HG03159 (cell line): Measurements from ENCODE around the gene ACVRL1.

Experiments
- ATAC-seq: cut with Tn5 transposase; IDR thresholded peaks from one replicate; pipeline ENCODE4 v1.9.1; 2021; ENCODE audit warnings: mild to moderate bottlenecking, moderate library complexity; ENCODE audit not compliant: unreplicated experiment

ACVRL1 gene

DNA sequence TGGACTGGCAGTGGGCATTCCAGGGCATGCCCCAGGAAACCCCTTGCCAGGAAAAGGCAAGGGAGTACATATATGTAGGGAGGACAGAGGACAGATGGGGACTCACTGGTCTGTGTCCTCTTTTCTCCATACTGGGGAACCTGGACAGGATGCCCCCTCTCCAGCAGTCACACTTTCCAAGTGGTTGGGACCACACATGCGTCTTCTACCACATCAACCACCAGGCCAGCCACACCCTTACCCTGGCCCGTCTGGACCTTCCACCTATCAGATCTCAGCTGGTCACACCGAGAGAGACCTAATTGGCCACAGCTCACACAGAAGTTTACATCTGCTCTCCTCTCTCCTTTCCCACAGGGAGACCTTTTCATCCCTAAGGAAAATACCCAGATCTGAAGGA, 11.1 kb upstream of the ACVRL1 start:
- ATAC-seq, result no peak

DNA sequence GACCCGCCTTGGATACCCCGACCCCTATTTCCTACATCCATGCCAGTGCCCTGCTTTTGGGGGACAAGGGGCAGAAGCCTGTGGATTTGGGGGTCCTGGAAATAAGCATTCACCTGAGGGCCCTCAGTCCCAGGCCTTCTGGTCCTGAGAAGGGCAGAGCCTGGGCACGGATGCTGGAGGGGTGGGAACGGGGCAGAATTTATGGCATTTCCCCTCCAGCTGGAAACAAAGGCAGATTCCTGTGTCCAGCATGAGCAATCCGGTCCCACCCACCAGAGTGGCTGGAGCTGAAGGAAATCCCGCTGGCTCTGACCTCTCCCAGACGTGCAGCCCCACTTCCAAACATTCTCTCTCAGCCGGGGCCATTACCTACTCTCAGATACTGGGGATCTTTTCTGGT, 10.1 kb upstream of the ACVRL1 start:
- ATAC-seq, result no peak

DNA sequence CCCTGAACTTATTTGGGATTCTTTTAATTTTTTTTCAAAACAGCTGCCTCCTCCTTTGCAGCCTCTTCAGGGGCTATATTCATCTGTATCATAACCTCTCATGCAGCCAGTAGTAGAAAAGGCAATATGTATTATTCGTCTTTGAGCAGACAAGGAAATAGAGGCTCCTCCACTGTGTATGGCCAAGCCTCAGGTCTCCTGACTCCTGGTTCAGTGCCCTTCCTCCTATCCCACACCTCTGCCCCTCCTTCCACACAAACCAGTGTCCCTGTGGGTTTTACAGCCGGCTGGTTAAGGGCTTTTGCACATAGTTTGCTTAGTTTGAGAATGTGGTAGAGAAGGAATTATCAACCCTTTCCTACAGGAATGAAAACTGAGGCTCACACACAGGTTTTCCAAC, 8.8 kb upstream of the ACVRL1 start:
- ATAC-seq, result no peak

DNA sequence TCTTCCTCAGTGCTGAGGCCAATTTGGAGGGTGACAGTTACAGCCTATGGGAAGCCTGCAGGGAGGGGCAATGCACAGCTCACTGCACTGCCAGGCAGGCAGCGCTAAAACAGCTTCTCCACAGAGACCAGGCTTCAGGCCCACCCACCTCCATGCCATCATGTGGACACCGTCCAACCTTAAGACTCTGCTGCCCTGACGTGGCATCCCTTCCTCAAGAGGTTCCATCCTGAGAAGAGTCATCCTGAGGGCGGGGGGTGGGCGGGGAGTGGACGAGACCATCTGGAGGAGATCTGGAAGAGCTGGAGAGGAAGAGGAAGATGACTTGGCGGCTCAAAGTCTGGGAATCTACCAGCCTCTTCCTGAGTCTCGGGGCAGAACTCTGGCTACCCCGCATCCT, 8.4 kb upstream of the ACVRL1 start:
- no peak for ATAC-seq

DNA sequence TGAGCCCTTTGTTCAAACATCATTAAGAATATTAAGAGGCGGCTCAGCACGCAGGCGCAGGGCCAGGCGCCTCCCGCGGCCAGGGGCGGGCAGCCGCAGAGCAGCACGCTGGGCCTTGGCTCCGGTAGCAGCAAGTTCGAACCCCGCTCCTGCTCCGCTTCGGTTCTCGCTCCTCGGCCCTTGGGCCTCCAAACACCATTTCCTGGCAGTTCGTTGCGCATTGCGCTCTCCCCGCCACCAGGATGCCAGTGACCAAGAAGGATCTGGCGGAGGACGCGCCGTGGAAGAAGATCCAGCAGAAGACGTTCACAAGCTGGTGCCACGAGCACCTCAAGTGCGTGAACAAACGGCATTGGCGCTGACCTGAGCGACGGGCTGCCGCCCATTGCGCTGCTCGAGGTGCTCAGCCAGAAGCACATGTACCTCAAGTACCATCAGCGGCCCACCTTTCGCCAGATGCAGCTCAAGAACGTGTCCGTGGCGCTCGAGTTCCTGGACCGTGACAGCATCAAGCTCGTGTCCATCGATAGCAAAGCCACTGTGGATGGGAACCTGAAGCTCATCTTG, 6.9 kb upstream of the ACVRL1 start:
- no peak for ATAC-seq

DNA sequence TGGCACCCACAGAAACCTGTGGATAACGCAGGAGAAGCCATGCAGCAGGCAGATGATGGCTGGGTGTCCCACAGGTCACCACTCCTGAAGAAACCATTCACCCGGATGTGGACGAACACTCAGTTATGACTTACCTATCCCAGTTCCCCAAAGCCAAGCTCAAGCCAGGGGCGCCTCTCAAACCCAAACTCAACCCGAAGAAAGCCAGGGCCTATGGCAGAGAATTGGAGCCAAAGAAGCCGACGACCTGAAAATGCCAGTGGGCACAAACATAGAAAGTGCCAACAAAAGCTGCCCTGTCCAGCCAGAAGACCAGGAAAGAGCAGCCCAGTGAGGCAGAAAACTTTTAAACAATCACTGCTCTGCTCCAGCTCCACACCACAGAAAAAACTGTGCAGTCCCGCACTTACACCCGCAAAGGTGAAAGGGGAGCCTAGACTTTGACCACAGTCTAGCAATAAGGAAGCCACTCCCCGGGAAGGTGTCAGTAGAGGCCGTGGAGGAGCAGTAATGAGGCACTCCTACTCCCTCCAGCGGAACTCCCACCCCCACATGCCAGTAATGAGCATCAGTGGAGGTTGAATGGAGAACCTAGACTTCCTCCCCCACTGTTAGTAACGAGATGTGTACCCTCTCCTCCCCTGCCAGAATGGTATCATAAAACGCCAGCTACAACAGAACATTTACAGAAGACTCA, 6.0 kb upstream of the ACVRL1 start:
- ATAC-seq, result no peak

DNA sequence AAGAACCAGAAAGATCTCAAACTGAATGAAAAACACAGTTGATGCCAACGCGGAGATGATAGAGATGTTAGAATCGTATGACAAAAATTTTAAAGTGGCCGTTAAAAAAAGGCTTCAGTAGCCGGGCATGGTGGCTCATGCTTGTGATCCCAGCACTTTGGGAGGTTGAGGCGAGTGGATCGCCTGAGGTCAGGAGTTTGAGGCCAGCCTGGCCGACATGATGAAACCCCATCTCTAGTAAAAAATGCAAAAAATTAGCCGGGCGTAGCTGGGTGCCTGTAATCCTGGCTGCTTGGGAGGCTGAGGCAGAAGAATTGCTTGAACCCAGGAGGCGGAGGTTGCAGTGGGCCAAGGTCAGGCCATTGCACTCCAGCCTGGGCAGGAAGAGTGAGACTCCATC, 5.4 kb upstream of the ACVRL1 start:
- no peak for ATAC-seq

DNA sequence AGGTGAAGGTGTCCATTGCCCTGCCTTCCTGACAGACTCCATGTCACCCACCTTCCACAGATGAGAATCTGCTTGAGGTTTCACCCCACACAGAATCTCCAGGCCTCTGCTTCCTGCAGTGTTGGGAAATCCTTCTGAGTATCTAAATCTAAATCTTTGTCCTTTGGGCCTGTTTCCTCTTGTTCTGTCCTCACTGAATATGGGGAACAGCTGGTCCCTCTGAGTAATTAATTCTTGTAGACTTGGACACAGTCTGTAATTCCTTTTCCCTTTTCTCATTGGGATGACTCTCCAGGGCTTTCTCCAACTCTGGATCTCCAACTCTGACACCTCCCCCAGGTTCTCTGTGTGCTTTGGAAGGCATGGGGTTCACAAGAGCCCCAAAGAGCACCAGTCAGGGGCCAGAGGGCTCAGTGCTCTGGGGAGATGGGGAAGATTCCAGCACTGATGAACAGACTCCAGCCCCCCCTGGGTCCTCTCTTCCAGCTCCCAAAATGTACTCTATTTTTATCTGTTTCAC, 2.3 kb upstream of the ACVRL1 start:
- no peak for ATAC-seq

DNA sequence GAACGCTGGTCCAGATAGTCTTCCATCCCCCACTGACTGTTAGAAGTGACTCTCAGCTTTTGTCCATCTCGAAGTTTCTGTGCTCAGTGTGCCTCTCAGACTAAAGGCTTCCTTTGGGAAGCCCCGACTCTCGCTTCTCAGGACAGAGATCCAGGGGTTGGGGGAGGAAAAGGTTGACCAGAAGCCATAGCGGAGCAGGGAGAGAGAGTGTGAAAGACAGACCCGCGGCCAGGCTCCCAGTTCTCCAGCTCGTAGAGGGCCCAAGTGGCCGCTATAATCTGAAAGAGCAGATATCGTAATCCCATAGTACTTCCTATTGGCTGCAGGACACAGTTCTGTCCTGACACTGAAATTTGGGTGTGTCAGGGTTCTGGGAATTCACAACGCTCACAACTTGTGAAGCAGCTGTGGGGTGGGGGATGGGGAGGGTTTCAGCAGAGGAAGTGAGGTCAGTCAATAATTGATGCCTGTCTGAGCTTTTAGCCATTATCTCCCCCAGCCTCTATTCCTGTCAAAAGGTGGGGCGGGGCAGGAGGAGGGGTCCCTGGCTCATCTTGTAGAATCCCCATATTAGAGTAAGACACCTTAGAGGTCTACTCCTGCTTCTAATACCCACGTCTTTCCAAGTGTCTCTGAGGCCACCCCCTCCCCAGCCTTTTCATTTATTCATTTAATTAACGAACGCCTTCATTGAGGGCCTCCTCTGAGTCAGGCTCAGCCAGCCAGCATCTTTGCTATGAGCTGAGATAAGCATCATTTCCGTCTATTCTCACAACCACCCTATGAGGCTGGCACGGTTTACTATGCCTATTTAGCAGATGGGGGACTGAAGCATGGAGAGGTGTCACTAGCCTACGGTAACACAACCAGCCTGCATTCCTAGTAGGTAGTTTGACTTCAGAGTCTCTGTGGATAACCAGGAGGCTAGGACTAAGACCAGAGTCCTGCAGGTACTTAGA, 1.6 kb upstream of the ACVRL1 start:
- ATAC-seq, result no peak

DNA sequence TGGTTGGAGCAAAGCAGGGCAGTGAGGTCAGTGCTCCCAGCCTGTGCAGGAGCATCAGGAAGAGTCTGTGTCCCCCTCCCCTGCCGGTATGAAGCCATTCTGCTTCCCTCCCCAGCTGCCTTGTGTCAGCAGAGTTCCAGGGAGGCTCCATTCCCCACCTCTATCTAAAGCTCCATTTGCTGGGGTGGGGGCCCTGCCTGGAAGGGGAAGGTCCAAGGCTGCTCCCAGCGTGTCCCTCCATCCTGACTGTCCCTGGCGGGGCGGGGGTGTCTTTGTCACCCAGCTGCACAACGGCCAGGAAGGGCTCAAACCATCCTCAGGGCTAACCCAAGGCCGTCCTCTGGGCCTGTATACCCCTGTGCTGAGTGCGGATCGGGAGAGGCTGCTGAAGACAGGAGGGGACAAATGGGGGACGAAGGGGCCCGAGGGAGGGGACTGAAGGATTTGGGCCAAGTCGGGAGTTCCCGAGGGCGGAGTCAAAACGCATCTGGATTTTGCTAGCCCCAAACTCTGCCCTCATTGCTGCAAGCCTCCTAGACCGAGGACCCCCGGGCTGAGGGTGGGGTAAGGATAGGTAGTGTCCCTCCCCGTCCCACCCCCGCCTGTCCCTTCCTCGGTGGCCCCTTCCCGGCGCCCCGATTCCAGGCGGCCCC, 748 bp upstream of the ACVRL1 start:
- no peak for ATAC-seq

DNA sequence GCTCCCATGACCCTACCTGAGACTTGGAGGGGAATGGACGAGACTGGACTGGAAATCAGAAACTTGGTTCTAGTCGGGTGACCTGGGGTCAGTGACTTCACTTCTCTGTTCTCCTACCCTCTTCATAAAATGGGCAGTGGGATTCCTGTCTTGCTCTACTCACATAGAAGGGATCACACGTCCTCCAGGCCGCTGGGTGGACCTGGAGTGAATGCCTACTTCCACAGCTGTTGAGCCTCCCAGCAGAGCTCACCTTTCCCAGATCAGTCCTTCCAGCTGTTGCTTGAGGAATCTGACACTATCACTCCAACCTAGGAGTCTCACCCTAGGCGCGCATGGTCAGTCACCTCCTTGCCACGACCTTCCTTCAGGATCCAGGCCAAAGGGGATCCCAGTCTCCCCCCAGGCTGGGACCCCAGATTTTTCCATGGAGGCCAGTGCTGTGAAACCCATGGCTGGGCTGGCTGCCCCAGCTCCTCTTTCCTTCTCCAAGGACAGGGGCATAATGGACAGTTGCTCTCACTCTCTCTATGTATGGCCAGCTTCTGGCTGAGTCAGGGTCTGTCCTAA, 637 bp downstream of the ACVRL1 start:
- no peak for ATAC-seq

DNA sequence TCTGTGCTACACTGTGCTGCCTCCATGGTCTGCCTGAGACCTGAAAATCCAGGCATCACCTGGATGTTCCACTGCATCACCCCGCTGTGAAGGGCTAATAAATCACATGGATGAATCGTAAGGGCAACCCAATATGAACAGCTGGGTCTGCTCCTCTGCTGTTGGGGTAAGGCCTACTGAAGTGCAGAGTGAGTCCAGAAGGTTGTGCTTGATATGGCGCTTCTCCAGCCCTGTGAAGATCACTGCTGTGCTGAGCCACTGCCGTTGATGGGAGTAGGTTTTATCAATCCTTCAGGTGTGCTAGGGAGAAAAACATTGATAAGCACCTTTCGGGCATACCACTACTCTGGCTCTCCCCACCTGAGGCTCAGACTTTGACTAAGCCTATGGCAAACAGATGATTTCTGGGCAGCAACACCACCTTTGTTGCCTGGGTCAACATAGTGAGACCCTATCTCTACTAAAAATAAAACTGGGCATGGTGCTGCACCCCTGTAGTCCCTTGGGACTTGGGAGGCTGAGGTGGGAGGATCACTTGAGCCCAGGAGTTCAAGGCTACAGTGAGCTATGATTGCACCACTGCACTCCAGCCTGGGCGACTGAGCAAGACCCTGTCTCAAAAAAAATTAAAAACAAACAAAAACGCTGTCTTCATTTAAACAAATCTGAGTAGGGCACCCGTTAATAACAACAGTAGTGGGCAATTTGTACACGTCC, 1.7 kb downstream of the ACVRL1 start:
- ATAC-seq, result no peak

DNA sequence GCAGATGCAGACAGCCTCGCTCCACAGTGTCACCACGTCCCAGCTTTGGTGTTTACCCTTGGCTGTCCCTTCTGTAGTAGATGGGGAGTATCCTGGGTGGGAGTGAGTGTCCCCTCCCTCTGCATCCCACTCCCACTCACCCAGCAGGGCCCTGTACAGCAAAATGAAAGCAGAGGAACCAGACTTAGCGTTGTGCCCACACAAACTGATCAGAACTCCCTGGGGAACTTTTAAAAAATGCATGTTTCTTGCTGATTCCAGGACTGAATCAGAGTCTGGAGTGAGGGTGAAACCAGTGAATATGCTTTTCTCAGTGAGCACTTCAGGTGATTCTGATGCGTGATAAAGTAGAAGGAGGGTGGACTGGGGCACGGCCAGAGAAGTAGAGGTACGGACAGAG, 2.9 kb downstream of the ACVRL1 start:
- no peak for ATAC-seq

DNA sequence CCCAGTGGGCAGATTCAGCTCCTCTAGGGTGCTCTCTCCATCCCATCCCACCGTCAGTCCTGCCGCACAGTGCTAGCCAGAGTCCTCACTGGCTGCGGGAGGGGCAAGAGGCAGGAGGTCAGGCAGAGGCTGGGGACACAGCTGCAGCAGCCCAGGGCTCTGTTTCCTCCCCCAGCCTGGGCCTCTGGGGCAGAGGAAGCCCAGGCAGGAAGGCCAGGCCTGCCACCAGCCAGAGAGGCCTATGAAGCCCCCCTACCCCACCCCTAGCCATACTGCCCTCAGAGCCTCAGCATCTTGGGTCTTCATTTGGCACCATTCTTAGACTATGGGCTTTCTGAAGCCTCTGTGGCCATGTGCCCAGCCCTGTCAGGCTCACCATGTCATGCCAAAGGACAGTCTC, 3.4 kb downstream of the ACVRL1 start:
- no peak for ATAC-seq

DNA sequence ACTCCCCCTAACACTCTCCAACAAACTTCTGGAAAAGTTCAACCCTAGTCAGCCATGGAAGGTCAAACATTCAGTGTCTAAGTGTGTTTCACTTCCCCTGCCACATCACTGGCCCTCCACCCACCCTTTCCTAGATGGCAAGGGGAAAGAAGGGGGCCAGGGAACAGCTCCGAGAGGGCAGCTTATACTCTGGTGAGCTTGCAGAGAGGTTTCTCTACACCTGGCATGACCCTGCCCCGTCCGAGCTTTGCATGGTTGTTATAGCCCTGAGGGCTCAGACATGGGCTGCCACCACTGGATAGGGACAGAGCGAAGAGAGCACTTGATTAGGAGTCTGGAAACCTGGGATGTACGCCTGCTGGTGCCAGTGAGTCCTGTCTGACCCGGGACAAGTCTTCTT, 4.0 kb downstream of the ACVRL1 start:
- no peak for ATAC-seq

DNA sequence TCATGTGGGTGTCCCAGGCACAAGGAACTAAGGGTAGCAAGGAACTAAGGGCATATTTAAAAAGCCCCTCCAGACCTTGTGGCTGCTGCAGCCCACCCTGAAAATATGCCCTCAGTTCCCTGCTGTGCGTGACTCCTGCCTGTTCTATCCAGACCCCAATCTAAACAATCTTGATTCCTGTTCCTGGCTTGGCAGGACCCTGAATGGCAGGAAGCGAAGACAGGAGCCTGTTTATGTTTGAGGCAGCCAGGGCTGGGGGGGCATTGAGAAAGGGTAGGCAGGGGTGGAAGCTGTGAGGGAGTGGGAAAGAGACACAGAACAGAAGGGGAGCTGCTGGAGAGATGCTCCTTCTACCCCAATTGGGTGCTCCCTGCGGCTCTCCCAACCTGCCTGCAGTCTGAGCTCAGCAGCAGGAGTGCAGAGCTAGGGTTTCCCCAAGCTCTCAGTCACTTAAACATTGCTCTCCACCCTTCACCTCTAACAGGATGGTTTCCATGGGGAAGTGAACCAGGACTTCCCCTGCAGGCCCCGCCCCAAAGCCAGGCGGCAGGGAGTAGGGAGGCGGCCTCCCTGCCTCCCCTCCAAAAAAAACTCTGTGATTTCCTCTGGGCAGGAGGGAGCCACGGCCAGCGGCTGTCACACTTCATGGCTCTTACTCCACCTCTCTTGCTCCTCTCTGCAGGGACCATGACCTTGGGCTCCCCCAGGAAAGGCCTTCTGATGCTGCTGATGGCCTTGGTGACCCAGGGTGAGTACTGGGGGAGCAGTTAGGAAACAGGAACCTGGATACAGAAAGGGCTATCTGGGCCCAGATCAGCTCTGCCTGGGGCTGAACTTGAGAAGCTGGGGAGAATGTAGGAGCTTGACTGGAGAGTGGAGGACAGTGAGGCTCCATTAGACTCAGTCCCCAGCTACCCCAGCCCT, 4.7 kb downstream of the ACVRL1 start:
- ATAC-seq, result no peak

DNA sequence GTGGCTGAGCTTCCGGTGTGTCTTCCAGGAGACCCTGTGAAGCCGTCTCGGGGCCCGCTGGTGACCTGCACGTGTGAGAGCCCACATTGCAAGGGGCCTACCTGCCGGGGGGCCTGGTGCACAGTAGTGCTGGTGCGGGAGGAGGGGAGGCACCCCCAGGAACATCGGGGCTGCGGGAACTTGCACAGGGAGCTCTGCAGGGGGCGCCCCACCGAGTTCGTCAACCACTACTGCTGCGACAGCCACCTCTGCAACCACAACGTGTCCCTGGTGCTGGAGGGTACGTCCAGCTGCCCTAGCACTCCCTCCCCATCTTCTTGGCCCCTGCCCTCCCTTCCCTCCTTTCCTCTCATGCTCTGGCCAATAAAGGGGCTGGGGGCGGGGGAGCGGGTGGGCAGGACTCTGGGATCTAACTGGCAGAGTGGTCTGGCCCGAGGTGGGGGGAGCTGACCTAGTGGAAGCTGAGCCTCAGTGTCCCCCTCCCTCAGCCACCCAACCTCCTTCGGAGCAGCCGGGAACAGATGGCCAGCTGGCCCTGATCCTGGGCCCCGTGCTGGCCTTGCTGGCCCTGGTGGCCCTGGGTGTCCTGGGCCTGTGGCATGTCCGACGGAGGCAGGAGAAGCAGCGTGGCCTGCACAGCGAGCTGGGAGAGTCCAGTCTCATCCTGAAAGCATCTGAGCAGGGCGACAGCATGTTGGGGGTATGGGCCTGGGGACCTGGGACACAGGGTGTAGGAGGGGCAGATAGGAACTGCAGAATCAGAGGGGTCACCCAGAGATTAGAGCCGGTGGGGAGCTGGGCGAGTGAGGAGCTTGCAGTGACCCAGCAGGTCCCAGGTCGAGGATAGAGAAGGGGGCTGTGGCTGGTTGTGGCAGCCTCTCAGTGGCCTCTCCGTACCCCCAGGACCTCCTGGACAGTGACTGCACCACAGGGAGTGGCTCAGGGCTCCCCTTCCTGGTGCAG, 6.0 kb downstream of the ACVRL1 start:
- ATAC-seq, result no peak
